SK-N-SH treated with all-trans-retinoic acid at 6 μM for 48 hours (cell line): ENCODE results near the gene AFTPH.

Experiments used
- ATAC-seq: fragments of 200-7000 bp; cut with Tn5 transposase; 3 replicates; pipeline ENCODE4 v1.9.1; 2020; ENCODE audit warnings: mild to moderate bottlenecking, moderate library complexity
- BACH2 ChIP-seq: fragments of 250-450 bp; sonication (Bioruptor Pico); IDR thresholded peaks from 2 replicates; pipeline ENCODE4 v1.9.0; 2021; ENCODE audit warnings: mild to moderate bottlenecking, borderline replicate concordance
- CREB5 ChIP-seq: fragments of 250-450 bp; sonication (Bioruptor Pico); IDR thresholded peaks from 2 replicates; pipeline ENCODE4 v1.5.1; 2020; ENCODE audit warnings: low read depth, mild to moderate bottlenecking, moderate library complexity
- CSRNP3 ChIP-seq: fragments of 250-450 bp; sonication (Bioruptor Pico); IDR thresholded peaks from 2 replicates; pipeline ENCODE4 v1.5.1; 2021; ENCODE audit warnings: mild to moderate bottlenecking, moderate library complexity
- ESRRG ChIP-seq: fragments of 250-450 bp; sonication (Bioruptor Pico); IDR thresholded peaks from 2 replicates; pipeline ENCODE4 v1.6.1; 2021; ENCODE audit warnings: mild to moderate bottlenecking
- GLIS3 ChIP-seq: fragments of 250-450 bp; sonication (Bioruptor Pico); IDR thresholded peaks from 2 replicates; pipeline ENCODE4 v1.5.0; 2020; ENCODE audit warnings: mild to moderate bottlenecking, moderate library complexity
- ISL1 ChIP-seq: fragments of 250-450 bp; sonication (Bioruptor Pico); IDR thresholded peaks from 2 replicates; pipeline ENCODE4 v2.1.2; 2022; ENCODE audit warnings: mild to moderate bottlenecking, moderate library complexity
- PATZ1 ChIP-seq: fragments of 250-450 bp; sonication (Bioruptor Pico); IDR thresholded peaks from 2 replicates; pipeline ENCODE4 v1.8.0; 2020; ENCODE audit warnings: mild to moderate bottlenecking, moderate library complexity, borderline replicate concordance
- PPARA ChIP-seq: fragments of 250-450 bp; sonication (Bioruptor Pico); IDR thresholded peaks from 2 replicates; pipeline ENCODE4 v1.5.0; 2020; ENCODE audit warnings: mild to moderate bottlenecking, borderline replicate concordance
- RARB ChIP-seq: fragments of 250-450 bp; sonication (Bioruptor Pico); IDR thresholded peaks from 2 replicates; pipeline ENCODE4 v1.8.0; 2021; ENCODE audit warnings: mild to moderate bottlenecking, moderate library complexity
- TOX ChIP-seq: fragments of 250-450 bp; sonication (Bioruptor Pico); IDR thresholded peaks from 2 replicates; pipeline ENCODE4 v1.8.0; 2021; ENCODE audit warnings: mild to moderate bottlenecking, moderate library complexity, borderline replicate concordance
- TSHZ2 ChIP-seq: fragments of 250-450 bp; sonication (Bioruptor Pico); IDR thresholded peaks from 2 replicates; pipeline ENCODE4 v1.5.0; 2020; ENCODE audit warnings: mild to moderate bottlenecking, moderate library complexity
- ZC3H10 ChIP-seq: fragments of 250-450 bp; sonication (Bioruptor Pico); IDR thresholded peaks from 2 replicates; pipeline ENCODE4 v1.5.1; 2021; ENCODE audit warnings: mild to moderate bottlenecking, moderate library complexity
- ZFP30 ChIP-seq: fragments of 450-650 bp; formaldehyde crosslinking; IDR thresholded peaks from 2 replicates; pipeline ENCODE4 v1.5.0; 2022; ENCODE audit warnings: mild to moderate bottlenecking, moderate library complexity
- ZNF565 ChIP-seq: fragments of 450-650 bp; formaldehyde crosslinking; conservative IDR thresholded peaks from 2 replicates; pipeline ENCODE4 v1.5.0; 2020; ENCODE audit warnings: low read depth, mild to moderate bottlenecking, moderate library complexity
- ZNF70 ChIP-seq: fragments of 450-650 bp; formaldehyde crosslinking; IDR thresholded peaks from 2 replicates; pipeline ENCODE4 v1.5.0; 2020; ENCODE audit warnings: mild to moderate bottlenecking, moderate library complexity

Gene AFTPH

GRCh38 chr2:64632835-64633819 lies 109.0 kb downstream of the AFTPH start:
- TF ChIP-seq RARB (CRISPR knock-in tag), result no peak
- TF ChIP-seq ZNF70 (CRISPR knock-in tag), result no peak
- ATAC-seq, result no peak

GRCh38 chr2:64634345-64635267 lies 110.5 kb downstream of the AFTPH start:
- no peak for ATAC-seq
- TF ChIP-seq CSRNP3 (CRISPR knock-in tag) (no peak), TSHZ2 (CRISPR knock-in tag) (no peak), ZC3H10 (CRISPR knock-in tag) (no peak), BACH2 (CRISPR knock-in tag) (no peak), CREB5 (CRISPR knock-in tag) (no peak), PPARA (no peak), ZNF70 (CRISPR knock-in tag) (no peak), RARB (CRISPR knock-in tag) (no peak), PATZ1 (CRISPR knock-in tag) (no peak), ISL1 (no peak), ZNF565 (CRISPR knock-in tag) (no peak), ESRRG (no peak)

- ATAC-seq, result no peak
- TF ChIP-seq ZFP30 (CRISPR knock-in tag) (no peak), BACH2 (CRISPR knock-in tag) (no peak), TOX (CRISPR knock-in tag) (no peak), ZNF565 (CRISPR knock-in tag) (no peak), GLIS3 (CRISPR knock-in tag) (no peak)
These were observed 112.1 kb downstream of the AFTPH start for GRCh38 chr2:64635976-64636911.
